ENCODE measurements around the gene UBL3.

DNA sequence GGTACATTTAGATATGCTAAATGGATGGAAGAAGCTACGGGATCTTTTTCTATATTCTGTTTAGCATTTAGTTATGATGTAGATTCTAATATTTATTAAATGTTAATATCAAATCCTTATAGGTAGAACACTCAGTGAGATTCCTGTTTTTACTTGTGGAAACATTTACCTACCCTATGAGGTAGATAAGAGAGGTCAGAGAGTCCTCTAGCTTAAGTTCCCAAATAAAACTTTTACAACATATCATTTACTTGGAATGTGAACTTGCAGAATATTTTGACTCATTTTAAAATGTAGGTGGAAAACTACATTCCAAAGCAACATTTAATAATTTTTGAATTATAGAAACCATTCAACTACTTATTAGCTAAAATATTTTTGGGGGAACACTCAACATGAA is 63.7 kb downstream of the UBL3 start:
- no peak for TF ChIP-seq GATA2 (IDR thresholded peaks at IDR 0.05; ENCODE audit: low read depth, low read length)
- TF ChIP-seq GATA3 (IDR thresholded peaks at IDR 0.05; ENCODE audit: low read depth, low read length), result no peak

Measured in SH-SY5Y (cell line).